HEK293 (cell line): ENCODE measurements around the gene PIP5K1C.

Experiments
- CTCF ChIA-PET: fragments of 350-600 bp; formaldehyde crosslinking; extraction: SDS; loops from one replicate; lab custom pipeline; 2021; ENCODE audit warnings: antibody characterized with exemption; lab: Yijun Ruan, JAX
- POLR2A ChIA-PET: fragments of 300-600 bp; formaldehyde crosslinking; extraction: SDS; loops from one replicate; lab custom pipeline; 2020; ENCODE audit warnings: antibody characterized with exemption, inconsistent platforms; lab: Yijun Ruan, JAX
- H3K27ac ChIP-seq: fragments of 200-500 bp; sonication (Bioruptor generic); 2 replicates; pipeline ENCODE4 v1.5.1; 2014; ENCODE audit warnings: low read depth, low read length, control low read depth, inconsistent platforms; ENCODE audit errors: extremely low read depth
- H3K36me3 ChIP-seq, 2 experiments: fragments of 200-500 bp in 1 of 2; sonication (Bioruptor generic) in 1 of 2; 1 replicate in 1 of 2; 2 replicates in 1 of 2; pipeline ENCODE4 v1.5.1; 2014 to 2017; ENCODE audit warnings: inconsistent platforms in 2 of 2, low read length in 2 of 2; ENCODE audit not compliant: control insufficient read depth in 2 of 2, insufficient read depth in 1 of 2
- H3K4me1 ChIP-seq: fragments of 200-500 bp; sonication (Bioruptor generic); 2 replicates; pipeline ENCODE4 v1.5.1; 2014; ENCODE audit warnings: mild to moderate bottlenecking, low read length, inconsistent platforms; ENCODE audit not compliant: control insufficient read depth, insufficient read depth
- H3K4me3 ChIP-seq: 2 replicates; pipeline ENCODE4 v1.5.1; 2011; ENCODE audit warnings: low read depth, mild to moderate bottlenecking, control low read depth, low read length, moderate library complexity
- H3K9me3 ChIP-seq: fragments of 200-500 bp; sonication (Bioruptor generic); 2 replicates; pipeline ENCODE4 v1.5.1; 2014; ENCODE audit warnings: low read depth, low read length, inconsistent platforms; ENCODE audit not compliant: control insufficient read depth, insufficient read depth
- GLIS2 ChIP-seq: fragments of 450-650 bp; formaldehyde crosslinking; IDR thresholded peaks from 2 replicates; pipeline ENCODE4 v1.5.1; 2016; ENCODE audit warnings: missing biosample characterization, missing genetic modification characterization
- HOXD13 ChIP-seq: sonication (generic); formaldehyde crosslinking; IDR thresholded peaks from 2 replicates; pipeline ENCODE4 v1.8.0; 2022; ENCODE audit warnings: missing genetic modification reagents, borderline replicate concordance
- KLF16 ChIP-seq: fragments of 450-650 bp; formaldehyde crosslinking; IDR thresholded peaks from 2 replicates; pipeline ENCODE4 v1.5.1; 2017; ENCODE audit warnings: missing biosample characterization, missing genetic modification characterization
- ZBTB21 ChIP-seq: fragments of 450-650 bp; formaldehyde crosslinking; IDR thresholded peaks from 2 replicates; pipeline ENCODE4 v1.5.1; 2017; ENCODE audit warnings: missing biosample characterization, missing genetic modification characterization
- ZFP41 ChIP-seq: fragments of 450-650 bp; formaldehyde crosslinking; IDR thresholded peaks from 2 replicates; pipeline ENCODE4 v1.5.1; 2016; ENCODE audit warnings: missing biosample characterization, missing genetic modification characterization, borderline replicate concordance
- ZNF10 ChIP-seq: fragments of 450-650 bp; formaldehyde crosslinking; IDR thresholded peaks from 2 replicates; pipeline ENCODE4 v1.5.1; 2017; ENCODE audit warnings: missing biosample characterization, missing genetic modification characterization
- ZNF132 ChIP-seq: fragments of 450-650 bp; formaldehyde crosslinking; IDR thresholded peaks from 2 replicates; pipeline ENCODE4 v1.5.1; 2017; ENCODE audit warnings: missing biosample characterization, missing genetic modification characterization, borderline replicate concordance
- ZNF169 ChIP-seq: fragments of 450-650 bp; formaldehyde crosslinking; IDR thresholded peaks from 2 replicates; pipeline ENCODE4 v1.5.1; 2016; ENCODE audit warnings: missing biosample characterization, missing genetic modification characterization
- ZNF292 ChIP-seq: fragments of 450-650 bp; formaldehyde crosslinking; IDR thresholded peaks from 2 replicates; pipeline ENCODE4 v1.5.1; 2016; ENCODE audit warnings: low read depth, missing biosample characterization, missing genetic modification characterization, borderline replicate concordance
- ZNF311 ChIP-seq: fragments of 450-650 bp; formaldehyde crosslinking; IDR thresholded peaks from 2 replicates; pipeline ENCODE4 v1.5.1; 2017; ENCODE audit warnings: missing biosample characterization, missing genetic modification characterization, borderline replicate concordance
- ZNF48 ChIP-seq: fragments of 450-650 bp; formaldehyde crosslinking; IDR thresholded peaks from 2 replicates; pipeline ENCODE4 v1.5.1; 2016; ENCODE audit warnings: missing biosample characterization, missing genetic modification characterization
- ZNF561 ChIP-seq: fragments of 450-650 bp; IDR thresholded peaks from 2 replicates; pipeline ENCODE4 v1.5.1; 2018; ENCODE audit warnings: missing biosample characterization, missing genetic modification characterization, borderline replicate concordance
- ZNF621 ChIP-seq: fragments of 450-650 bp; formaldehyde crosslinking; IDR thresholded peaks from 2 replicates; pipeline ENCODE4 v1.5.1; 2017; ENCODE audit warnings: missing biosample characterization, missing genetic modification characterization
- ZNF658 ChIP-seq: fragments of 450-650 bp; formaldehyde crosslinking; IDR thresholded peaks from 2 replicates; pipeline ENCODE4; 2016; ENCODE audit warnings: missing biosample characterization, missing genetic modification characterization
- ZNF670 ChIP-seq: fragments of 450-650 bp; formaldehyde crosslinking; IDR thresholded peaks from 2 replicates; pipeline ENCODE4 v1.5.1; 2016; ENCODE audit warnings: missing biosample characterization, missing genetic modification characterization, low read depth
- TF ChIP-seq, protein P1 (sequence below): fragments of 450-650 bp; formaldehyde crosslinking; IDR thresholded peaks from 2 replicates; pipeline ENCODE4 v1.5.1; 2016; ENCODE audit warnings: missing biosample characterization, missing genetic modification characterization, borderline replicate concordance
- TF ChIP-seq, protein P2 (sequence below): IDR thresholded peaks from 2 replicates; pipeline ENCODE4 v1.6.1; 2011; ENCODE audit warnings: mild to moderate bottlenecking, low read depth, low read length, borderline replicate concordance
- TF ChIP-seq, protein P3 (sequence below): fragments of 450-650 bp; formaldehyde crosslinking; IDR thresholded peaks from 2 replicates; pipeline ENCODE4 v1.5.1; 2016; ENCODE audit warnings: missing biosample characterization, missing genetic modification characterization

The PIP5K1C gene

DNA sequence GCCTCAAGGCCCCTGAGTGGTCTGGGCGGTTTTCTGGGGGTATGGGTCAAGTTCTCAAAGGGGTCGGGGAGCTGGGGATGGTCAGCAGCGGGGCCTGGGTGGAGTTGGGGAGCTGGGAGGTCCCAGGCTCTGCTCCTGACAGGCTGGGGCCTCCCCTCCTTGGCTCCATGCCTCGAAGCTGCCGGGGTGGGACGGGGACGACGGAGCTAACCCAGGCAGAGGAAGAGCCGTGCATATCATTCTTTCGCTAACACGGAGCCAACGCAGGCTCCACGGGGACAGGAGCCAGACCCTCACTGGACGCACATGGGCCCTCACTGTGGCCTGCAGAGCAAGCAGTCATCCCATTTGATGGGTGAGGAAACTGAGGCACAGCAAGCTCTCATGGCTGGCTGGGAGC, 47.8 kb downstream of the PIP5K1C start:
- ChIA-PET CTCF (no interaction called here), POLR2A (no interaction called here)
- Histone ChIP-seq H3K36me3 (peaks cover 0 to 45% of the 10 kb centered on the region in 2 experiments; a peak in 2 of 3 replicates), H3K4me1 (no peaks in the 10 kb centered on the region), H3K4me3 (no peak overlapping the region), H3K9me3 (no peaks in the 10 kb centered on the region), H3K27ac (no peak overlapping the region)
- TF ChIP-seq, protein P1, sequence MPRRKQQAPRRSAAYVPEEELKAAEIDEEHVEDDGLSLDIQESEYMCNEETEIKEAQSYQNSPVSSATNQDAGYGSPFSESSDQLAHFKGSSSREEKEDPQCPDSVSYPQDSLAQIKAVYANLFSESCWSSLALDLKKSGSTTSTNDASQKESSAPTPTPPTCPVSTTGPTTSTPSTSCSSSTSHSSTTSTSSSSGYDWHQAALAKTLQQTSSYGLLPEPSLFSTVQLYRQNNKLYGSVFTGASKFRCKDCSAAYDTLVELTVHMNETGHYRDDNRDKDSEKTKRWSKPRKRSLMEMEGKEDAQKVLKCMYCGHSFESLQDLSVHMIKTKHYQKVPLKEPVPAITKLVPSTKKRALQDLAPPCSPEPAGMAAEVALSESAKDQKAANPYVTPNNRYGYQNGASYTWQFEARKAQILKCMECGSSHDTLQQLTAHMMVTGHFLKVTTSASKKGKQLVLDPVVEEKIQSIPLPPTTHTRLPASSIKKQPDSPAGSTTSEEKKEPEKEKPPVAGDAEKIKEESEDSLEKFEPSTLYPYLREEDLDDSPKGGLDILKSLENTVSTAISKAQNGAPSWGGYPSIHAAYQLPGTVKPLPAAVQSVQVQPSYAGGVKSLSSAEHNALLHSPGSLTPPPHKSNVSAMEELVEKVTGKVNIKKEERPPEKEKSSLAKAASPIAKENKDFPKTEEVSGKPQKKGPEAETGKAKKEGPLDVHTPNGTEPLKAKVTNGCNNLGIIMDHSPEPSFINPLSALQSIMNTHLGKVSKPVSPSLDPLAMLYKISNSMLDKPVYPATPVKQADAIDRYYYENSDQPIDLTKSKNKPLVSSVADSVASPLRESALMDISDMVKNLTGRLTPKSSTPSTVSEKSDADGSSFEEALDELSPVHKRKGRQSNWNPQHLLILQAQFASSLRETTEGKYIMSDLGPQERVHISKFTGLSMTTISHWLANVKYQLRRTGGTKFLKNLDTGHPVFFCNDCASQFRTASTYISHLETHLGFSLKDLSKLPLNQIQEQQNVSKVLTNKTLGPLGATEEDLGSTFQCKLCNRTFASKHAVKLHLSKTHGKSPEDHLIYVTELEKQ (tag by site-specific recombination): no peak
- no peak for TF ChIP-seq ZNF621
- TF ChIP-seq KLF16 (tag by site-specific recombination): no peak
- TF ChIP-seq ZNF561 (tag by site-specific recombination): no peak
- TF ChIP-seq ZNF311 (tag by site-specific recombination): no peak
- TF ChIP-seq ZNF132 (tag by site-specific recombination): no peak
- no peak for TF ChIP-seq ZNF670 (tag by site-specific recombination)
- TF ChIP-seq, protein P2, sequence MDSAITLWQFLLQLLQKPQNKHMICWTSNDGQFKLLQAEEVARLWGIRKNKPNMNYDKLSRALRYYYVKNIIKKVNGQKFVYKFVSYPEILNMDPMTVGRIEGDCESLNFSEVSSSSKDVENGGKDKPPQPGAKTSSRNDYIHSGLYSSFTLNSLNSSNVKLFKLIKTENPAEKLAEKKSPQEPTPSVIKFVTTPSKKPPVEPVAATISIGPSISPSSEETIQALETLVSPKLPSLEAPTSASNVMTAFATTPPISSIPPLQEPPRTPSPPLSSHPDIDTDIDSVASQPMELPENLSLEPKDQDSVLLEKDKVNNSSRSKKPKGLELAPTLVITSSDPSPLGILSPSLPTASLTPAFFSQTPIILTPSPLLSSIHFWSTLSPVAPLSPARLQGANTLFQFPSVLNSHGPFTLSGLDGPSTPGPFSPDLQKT: no peak
- no peak for TF ChIP-seq ZBTB21
- TF ChIP-seq ZNF169: no peak
- no peak for TF ChIP-seq GLIS2 (tag by site-specific recombination)
- no peak for TF ChIP-seq ZNF48 (tag by site-specific recombination)
- TF ChIP-seq, protein P3, sequence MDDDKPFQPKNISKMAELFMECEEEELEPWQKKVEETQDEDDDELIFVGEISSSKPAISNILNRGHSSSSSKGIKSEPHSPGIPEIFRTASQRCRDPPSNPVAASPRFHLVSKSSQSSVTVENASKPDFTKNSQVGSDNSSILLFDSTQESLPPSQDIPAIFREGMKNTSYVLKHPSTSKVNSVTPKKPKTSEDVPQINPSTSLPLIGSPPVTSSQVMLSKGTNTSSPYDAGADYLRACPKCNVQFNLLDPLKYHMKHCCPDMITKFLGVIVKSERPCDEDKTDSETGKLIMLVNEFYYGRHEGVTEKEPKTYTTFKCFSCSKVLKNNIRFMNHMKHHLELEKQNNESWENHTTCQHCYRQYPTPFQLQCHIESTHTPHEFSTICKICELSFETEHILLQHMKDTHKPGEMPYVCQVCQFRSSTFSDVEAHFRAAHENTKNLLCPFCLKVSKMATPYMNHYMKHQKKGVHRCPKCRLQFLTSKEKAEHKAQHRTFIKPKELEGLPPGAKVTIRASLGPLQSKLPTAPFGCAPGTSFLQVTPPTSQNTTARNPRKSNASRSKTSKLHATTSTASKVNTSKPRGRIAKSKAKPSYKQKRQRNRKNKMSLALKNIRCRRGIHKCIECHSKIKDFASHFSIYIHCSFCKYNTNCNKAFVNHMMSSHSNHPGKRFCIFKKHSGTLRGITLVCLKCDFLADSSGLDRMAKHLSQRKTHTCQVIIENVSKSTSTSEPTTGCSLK (tag by site-specific recombination): no peak

GRCh38 chr19:3651684-3652083, 48.6 kb downstream of the PIP5K1C start:
- H3K4me3 ChIP-seq: no peak overlapping the region
- ChIA-PET CTCF (no interaction called here), POLR2A (no interaction called here)
- H3K4me1 ChIP-seq: no peaks in the 10 kb centered on the region
- no peak for TF ChIP-seq ZNF292 (tag by site-specific recombination)
- TF ChIP-seq ZNF10 (tag by site-specific recombination): no peak
- no peak for TF ChIP-seq ZFP41 (tag by site-specific recombination)
- TF ChIP-seq HOXD13 (CRISPR knock-in tag): no peak
- no peak for TF ChIP-seq ZNF658 (tag by site-specific recombination)
- TF ChIP-seq, all 188 proteins: peak for 0
- Histone ChIP-seq H3K36me3 (peaks cover 0 to 39% of the 10 kb centered on the region in 2 experiments; a peak in 1 of 3 replicates), H3K27ac (no peak overlapping the region), H3K9me3 (no peaks in the 10 kb centered on the region)
